Stimulated activated CD8-positive, alpha-beta memory T cell treated with anti-CD3 and anti-CD28 coated beads, Interleukin-4, amount 100 ng/mL, for 48 hours (primary cell): ENCODE measurements around the gene SPTBN5.

ENCODE experiments used
- DNase-seq: peaks from one replicate; pipeline ENCODE4 v3.0.0-alpha.2; 2020

Gene SPTBN5

DNA sequence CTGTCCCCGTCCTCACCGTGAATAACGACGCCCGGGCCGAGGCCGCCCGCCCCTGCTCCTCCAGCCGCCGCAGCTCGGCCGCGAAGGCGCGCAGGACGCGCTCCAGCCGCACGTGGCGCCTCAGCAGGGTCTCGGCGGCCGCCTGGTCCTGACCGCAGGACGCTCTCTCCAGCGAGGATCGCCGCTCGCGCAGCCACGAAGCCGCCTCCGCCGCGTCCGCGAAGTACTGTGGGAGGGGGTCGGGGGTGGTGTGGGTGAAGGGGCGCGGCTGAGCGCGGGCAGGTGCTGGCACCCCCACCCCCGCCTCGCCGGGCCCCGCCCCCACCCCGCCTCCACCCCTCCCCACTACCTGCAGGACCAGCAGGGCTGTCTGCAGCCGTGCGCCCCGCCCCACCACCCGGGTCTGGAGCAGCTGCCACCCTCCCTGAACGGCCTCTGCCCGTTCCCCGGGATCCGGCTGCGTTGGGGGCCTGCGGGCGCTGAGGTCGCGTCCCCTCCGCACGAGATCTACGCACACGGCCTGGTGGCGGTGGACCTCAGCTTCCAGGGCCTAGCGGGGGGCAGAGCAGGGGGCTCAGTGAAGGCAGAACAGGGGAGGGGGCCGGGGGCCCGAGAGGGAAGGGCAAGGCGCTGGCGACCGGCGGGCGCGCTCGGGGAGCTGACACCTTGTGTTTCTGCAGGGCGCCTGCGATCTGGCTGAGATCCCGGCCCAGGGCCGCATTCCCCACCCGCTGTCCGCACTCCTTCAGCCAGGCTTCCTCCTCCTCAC is 11.7 kb downstream of the SPTBN5 start:
- no peak for DNase-seq

DNA sequence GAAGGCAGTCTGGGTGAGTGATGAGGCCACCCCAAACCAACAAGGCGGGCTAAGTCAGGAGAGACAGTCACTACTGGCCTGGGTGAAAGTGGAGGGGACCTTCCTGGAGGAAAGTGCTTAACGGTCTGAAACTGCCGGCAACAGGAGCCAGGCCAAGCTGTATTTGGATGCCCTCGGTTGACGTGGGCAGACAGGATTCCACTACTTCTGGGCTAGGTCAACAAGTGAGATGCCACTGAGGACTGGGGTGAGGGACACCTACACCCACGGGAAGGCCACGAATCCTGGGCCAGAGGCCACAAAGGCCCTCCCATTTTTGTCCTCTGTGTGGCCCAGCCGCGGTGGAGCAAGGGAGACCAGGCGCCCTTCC is 12.3 kb downstream of the SPTBN5 start:
- no peak for DNase-seq

DNA sequence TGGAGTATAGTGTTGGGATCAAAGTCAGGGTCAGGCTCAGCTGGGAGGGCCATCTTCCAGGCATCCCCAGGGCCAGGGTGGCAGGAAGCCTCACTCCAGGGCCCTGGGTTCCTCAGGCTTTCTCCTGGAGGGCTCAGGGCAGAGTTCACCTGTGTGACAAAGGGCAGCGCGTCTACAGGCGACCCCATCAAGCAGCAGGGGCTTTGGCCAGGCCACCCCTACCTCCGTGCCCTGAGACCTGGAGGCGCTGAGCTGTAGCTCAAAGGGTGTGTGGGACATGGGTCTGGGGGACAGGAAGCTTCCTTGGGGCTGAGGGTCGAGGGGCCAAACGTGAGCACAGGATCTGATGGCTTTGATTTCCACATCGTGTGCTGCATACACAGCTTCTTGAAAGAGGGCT is 12.8 kb downstream of the SPTBN5 start:
- DNase-seq, result no peak

DNA sequence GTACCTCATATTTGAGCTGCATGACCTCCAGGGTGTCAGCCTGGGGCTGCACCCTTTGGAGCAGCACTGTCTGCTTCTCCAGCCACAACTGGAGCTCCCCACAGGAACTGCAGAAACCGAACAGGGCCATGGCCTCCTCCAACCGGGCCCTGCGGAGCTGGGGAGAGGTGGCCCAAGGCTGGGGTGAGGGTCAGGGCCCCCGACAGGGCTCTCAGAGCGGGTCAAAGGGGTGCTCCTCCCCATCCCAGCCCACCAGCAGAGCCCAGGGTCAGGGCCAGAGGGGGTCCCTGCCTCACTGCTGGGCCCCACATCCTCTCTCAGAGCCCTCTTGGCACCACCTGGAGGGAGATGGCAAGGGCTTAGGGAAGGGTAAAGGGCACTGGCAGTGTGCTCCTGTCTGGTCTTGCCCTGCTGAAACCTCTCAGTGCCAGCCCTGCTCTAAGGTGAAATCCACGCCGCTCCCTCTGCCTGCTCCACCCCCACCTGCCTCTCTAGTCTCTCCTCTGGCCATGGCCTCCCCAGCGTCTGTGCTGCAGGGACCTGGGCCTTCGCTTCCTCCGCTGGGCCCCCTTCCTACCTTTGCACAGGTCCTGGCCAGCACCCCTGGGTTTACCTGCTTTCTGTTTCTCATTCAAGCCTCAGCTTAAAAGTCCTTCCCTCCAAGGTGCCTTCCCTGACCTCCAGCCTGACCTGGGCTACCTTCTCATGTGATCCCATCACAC is 13.5 kb downstream of the SPTBN5 start:
- DNase-seq, result no peak

DNA sequence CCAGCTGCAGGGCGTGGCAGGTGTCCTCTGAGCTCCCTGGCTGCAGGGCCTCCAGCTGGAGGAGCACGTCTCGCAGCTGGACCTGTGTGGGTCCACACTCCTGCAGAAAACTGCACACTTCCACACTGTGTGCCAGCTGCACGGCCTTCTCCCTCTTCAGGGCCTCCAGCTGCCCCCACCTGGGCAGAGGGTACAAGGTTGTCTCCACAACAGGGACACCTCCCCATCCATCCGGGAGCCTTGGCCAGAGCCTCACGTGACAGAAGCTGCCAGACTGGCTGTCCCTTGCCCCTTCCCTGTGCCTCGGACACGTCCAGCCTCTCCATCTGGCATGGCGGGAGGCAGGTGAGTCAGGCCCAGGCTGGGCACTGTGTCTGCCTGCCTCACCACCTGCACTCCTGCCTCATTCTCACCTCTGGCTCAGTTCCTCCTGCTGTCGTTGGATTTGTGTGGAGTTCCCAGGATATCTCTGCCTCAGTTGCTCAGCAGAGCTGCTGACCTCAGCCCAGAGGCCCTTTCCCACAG is 14.5 kb downstream of the SPTBN5 start:
- no peak for DNase-seq

DNA sequence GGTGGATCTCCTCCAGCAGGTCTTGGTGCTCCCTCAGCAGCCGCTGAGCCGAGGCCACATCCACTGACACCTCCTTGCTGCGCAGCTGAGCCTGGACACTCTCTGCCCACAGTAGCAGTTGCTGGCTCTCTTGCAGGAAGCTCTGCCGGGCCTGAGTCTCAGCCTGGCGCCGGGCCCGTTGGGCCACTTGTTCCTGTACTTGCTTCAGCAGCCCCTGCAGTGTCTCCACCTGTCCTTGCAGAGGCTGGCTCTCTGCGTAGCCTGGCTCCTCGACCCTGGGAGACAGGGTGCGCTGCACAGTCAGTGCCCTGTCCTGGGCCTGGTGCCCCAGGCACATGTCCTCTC is 15.5 kb downstream of the SPTBN5 start:
- DNase-seq, result no peak

DNA sequence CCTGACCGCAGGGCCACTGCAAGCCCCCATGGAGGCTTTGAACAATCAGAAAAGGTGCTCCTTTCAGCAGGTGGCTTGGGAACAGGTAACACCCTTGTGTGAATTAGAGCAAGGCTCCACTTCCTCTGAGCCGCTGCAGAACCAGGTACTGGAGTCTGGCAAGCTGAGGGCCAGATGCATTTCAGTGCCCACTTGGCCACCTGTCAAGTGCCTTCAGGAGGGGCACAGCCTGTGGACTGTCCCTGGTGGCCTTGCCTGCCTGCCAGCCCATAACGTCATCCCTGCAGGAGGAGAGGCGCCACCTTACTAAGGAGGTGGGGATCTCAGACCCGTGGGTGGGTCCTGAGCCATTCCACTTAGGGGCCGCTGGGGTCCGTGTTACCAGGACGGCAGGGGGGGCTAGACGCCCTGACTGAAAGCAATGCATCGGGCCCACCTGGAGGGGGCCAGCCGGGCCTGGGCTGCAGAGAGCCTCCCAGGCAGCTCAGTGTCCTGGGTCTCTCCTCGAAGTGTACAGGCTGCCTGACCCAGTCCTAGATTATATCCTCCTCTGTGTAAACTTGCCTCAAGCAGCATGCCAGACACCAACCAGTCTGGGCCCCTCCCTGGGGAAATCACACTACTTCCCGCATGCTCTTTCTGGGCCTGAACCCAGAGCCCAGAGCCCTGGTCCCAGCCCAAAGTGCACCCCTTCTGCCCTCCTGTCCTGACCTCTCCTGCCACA is 16.1 kb downstream of the SPTBN5 start:
- no peak for DNase-seq

DNA sequence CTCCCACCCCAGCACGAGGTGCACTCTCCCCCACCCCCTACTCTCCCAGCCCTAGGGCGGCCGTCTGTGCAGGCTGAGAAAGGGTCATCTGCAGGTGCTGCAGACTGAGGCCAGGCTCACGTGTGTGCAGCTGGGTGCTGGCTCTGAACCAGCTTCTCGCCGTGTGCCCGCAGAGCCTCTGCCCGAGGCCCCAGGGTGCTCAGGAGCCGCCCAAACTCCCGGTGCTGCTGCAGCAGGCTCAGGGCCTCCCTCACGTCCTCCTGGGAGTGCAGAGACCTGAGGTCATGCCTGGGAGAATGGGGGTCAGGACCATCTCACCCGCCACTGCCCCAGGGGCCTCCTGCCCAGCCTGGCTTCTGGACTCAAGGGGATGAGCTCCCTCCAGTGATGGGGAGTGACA is 17.2 kb downstream of the SPTBN5 start:
- no peak for DNase-seq

DNA sequence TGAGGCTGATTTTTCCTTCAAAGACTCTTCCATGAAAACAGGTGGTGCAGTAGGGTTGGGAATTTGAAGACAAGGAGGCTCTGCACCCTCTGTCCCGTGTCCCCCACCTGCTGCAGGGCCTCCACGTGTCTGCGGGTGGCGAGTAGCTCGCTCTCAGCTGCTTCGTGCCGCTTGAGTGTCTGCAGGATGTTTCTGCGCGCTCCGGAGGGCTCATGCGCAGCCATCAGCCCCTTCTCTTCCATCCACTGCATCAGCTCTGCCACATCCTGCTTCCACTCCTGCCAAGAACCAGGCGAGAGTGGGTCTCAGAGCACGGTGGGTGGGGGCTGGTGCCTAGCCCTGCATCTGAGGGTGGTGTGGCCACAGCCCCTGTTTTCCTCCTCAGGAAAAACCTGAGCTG is 17.8 kb downstream of the SPTBN5 start:
- DNase-seq, result no peak

DNA sequence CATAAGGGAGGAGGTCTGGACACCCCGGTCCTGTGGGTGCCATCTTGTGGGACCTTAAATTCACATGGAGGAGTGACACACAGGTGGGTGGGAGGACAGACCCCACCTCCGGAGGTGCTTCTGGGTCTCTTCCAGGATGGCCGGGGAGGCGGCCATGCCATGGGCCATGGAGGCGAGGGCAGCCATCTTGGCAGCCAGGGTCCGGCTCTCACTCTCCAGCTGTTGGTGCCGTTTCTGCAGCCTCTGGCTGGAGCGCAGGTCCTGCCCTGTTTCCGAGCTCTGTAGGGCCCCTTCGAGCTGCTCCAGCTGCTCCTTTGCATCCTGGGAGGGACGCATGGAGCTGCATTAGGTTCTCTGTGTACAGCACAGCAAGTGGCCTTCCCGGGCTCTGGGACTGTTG is 19.1 kb downstream of the SPTBN5 start:
- no peak for DNase-seq

DNA sequence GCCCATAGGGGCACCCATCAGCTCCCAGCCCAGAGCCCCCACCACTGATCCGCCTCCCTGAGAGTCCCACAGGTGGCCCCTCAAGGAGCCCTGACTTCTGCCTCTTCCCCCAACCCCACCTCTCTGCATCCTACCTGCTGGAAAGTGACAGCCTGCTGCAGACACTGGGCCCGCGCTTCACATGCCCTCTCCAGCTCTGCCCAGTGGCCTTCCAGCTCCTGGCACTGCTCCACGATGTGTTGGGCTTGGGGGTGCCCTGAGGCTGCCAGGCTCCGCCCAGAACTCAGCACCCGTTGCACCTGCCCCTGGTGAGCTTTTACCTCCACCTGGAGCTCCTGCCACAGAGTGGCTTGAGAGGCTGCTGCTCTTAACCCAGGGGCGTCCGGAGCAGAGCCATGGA is 20.1 kb downstream of the SPTBN5 start:
- DNase-seq, result no peak

DNA sequence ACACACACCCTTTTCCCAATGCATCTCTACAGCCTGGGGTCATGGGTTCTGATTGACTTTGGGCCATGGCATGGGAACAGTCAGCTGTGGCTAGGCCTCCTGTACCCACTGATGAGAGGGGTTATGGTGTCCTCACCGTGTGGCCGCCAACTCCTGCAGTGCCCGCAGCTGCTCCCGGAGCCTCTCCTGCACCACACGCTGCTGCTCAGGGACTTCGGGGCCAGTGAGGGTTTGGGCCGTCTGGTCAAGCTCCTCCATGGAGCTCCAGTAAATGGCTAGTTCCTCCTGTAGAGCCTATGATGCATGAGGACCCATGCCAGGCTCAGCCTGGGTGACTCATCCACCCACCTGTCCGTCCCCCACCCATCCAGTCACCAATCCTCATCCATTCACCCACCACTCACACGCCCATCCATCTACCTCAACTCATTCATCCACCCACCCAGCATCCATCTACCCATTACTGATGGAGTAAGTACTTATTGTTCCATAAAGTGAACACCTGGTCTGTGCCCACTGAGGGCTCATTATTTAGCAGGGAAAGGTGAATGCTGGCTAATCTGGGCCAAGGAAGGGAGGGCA is 21.6 kb downstream of the SPTBN5 start:
- DNase-seq, result no peak

DNA sequence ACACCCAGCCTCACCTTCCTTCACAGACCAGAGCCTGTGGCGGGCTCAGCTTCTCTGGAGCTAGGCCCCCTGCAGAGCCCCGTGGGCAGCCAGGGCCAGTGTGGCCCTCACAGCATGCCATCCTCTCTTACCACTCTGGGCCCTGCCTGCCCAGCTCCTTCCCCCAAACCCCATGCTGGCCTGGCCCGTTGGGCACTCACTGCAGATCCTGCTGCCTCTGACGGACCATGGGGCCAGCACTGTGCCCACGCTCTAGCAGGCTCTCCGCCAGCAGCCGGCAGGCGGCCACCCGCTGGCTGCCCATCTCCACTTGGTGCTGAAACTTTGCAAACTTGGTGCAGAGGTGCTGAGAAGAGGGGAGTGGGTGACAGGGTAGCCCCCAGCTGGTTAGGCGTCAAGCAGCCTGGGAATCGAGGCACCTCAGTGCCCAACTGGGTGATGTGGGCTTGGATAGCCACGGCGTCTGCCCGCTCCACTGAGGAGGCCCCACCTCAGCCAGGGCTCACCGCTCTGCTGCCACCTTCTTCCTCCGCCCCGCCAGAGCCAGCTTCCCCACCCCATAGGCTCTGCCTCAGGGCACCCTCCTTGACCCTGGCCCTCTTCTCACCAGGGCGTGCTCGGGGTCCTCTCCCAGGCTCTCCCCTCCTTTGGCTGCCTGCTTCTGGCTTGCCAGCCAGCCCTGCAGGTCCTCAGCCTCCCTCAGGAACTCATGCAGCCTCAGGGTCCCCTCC is 22.5 kb downstream of the SPTBN5 start:
- DNase-seq, result no peak

DNA sequence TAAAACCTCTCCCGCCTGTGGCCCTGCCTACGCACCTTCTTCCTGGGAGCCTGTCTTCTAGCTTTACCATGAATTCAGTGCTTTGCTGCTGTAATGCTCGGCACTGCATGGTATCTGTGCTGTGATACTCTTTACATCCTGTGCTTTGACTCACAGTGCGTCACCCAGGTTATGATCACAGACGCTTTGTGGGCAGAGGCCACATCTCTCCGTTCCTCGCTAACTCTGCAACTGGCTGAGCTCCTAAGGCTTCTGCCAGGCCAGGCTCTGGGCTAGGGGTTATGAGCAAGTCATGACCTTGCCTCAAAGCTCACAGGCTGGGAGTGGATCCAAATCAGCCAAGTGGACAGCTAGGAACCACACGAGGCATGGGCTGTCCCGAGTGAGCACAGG is 23.2 kb downstream of the SPTBN5 start:
- peak; percentile 73 for DNase-seq

DNA sequence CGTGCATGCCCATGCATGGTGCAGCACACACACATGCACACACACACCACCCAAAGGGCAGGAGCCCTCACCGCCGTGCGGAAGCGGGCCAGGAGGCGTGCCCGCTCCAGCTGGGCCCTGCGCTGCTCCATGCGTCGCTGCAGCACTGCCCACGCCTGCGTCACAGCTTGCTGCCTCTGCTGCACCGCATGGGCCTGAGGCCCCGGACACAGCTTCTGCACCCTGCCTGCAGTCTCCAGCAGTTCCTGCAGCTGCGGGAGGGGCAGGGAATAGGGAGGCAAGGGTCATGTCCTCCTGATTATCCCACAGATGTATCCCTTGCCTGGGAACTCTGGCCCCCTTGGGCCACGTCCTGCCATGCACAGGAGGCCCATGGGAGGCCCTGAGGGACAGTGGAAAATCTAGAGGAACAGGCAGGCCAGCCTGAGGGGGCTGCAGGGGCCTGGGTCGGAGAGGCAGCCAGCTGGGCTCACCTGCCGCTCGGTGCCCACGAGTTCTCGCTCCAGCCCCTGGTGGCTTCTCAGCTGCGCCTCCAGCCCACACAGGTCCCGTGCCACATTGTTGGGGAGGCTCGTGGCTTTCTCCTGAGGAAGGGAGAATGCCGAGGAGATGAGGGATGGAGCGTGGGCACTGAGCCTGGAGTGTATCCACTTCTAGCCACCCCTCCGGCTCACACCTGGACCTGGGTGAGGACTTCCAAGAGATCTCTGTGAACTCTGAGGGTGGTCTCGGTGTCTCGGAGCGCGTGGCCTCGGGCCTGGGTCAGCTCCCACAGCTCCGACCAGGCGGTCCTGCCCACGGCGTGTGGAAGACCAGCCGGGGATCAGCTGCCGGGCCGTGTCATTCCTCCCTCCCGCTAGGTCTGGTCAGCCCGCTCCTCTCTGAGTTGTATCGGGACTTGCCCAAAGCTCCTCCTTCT is 23.8 kb downstream of the SPTBN5 start:
- no peak for DNase-seq

DNA sequence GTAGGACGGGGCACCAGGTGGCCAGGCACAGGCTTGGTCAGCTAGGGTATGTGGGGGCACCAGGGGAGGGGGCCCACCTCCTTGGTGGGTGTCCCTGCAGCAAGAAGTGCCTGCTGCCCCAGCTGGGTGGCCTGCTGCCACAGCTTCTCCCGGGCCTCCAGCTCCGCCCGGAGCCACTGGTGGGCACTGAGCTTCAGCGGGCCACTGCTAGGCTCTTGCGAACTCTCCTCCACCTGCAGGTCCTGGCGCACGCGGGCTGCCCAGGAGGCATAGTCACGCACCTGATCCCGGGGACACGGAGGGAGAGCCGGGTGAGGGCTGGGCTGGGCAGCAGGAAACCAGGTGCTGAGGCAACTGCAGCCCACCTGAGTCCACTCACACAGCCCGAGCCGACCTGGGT is 25.5 kb downstream of the SPTBN5 start:
- no peak for DNase-seq

DNA sequence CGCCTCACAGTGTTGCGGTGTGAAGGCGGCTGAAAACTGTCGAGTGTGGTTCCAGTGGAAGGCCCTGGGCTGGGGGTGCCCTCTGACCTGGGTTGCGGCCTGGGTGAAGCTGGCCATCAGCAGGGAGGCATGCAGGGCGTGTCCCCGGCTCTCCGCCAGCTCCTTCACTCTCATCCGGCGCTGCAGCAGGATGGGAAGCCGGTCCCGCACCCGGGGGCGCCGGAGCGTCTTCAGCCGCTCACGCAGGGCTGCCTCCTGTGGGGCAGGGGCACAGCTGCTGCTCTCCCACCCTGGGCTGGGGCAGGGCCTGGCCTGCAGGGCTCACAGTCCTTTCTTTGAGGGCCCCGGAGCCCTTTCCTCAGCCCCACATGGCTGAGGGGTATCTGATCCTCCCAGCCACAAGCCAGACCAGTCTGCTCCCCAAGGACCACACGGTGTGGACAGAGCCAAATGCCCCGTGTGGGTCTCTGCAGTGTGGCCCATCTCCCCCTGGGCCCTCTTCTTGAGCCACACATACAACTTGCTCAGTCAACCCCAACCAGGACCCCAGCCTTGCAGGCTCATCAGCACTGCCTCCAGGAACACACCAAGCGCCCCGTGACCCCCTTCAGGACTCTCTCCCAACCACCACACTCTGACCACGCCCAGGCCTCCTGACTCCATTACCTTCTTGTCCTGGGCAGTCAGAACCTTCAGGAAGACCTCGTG is 26.8 kb downstream of the SPTBN5 start:
- no peak for DNase-seq

DNA sequence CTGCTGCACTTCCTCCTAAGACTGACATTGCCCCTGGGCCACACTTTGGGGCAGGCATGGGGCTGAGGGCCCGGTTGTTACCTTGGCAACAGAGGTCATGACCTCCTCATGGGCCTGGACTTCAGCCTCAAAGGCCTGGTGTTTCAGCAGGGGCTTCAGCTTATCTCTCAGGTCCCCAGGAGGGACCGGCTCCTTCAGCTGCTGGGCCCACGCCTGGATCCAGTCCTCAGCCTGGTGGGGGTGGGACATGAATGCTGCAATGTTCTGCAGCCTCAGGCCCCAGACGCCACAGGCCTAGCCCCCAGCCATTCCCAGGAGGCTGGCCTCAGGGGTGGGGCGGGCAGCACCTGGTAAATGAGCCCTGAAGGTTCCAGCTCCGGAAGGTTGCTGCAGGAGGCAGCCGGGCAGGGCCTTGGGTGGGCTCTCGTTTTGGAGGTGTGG is 27.6 kb downstream of the SPTBN5 start:
- no peak for DNase-seq

DNA sequence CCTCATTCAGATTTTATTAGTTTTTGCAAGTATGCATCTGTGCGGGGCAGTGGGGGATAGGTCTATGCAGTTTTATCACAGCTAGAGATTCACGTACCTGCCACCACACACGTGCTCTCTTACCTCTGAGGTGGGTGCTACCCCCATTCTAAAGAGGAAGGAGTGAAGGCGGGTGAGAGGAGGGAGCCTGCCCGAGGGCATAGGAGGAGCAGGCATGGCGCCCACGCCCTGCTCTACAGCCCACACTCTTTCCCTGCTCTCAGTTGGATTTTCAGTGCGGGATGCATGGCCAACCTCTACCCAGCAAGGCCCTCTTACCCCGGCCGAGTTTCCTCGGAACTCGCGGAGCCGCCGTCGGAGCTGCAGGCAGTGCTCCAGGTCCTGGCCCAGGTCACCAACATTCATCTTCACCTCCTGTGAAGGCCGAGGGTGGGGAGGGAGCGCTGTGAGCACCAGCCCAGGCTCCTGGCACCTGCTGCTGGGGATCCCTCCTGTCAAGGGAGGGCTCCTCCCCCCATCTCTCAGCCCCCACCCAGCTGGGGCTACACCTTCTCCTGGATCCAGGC is 28.3 kb downstream of the SPTBN5 start:
- no peak for DNase-seq

DNA sequence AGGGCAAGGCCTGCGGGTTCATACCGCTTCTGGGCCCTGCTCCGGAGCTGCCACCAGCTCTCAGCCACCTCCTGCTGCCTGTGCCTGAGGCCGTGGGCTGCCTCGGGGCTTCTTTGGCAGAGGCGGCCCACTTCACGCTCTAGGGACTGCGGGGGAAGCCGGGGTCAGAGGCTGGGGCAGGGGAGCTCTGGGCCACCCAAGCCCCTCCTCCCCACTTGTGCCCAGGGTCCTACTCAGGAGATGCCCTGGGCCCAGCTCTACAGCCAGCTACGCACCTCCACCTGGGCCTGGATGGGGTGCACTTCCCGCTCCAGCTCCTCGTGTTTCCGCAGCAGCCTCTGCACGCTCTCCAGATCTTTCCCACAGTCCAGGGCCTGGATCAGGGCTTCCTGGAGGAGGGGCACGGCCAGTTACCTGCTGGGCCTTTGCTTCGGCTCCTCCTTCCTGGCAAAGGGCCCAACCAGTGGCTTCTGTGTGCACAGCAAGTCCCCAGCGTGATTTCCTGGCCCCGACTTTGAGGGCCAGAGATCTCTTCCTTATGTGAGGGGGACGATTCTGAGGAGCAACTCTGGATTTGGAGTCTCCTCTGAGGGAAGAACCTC is 31.2 kb downstream of the SPTBN5 start:
- no peak for DNase-seq
